HCT116 (cell line): ENCODE results near the gene PVRIG. TPM values are rescaled to one million over a fixed set of nuclear protein-coding genes. Genes with fewer than 3 reads are reported as not detected.

Source experiments
- ATAC-seq: fragments of 200-7000 bp; cut with Tn5 transposase; 2 replicates; pipeline ENCODE4 v1.9.1; 2020; ENCODE audit warnings: mild to moderate bottlenecking, moderate library complexity
- BruUV-seq: library from RNA; stranded (reverse); fragments of 400-500 nt; replicated peaks from 2 replicates; lab custom pipeline; 2021; lab: Mats Ljungman, UMichigan
- CTCF ChIA-PET: fragments of 300-600 bp; sonication (Branson Sonifier 250); formaldehyde crosslinking; loops from one replicate; lab custom pipeline; 2021; ENCODE audit warnings: antibody characterized with exemption; lab: Charles Lee
- POLR2A ChIA-PET: fragments of 300-600, 350-600 bp; sonication (Branson Sonifier 250); formaldehyde crosslinking; loops from one replicate; lab custom pipeline; 2021; ENCODE audit warnings: antibody characterized with exemption; lab: Charles Lee
- RAD21 ChIA-PET, 2 experiments: fragments of 300-600 bp; sonication (Branson Sonifier 250); formaldehyde crosslinking; loops; one replicate each; lab custom pipeline; 2023; ENCODE audit warnings: low total read pairs in 2 of 2; ENCODE audit not compliant: uncharacterized antibody in 2 of 2, unreplicated experiment in 2 of 2, low non-redundant PET in 1 of 2; lab: Charles Lee
- DNase-seq: peaks from one replicate; pipeline ENCODE4 v3.0.0-alpha.2; 2010; ENCODE audit warnings: low read depth, low spot score
- H2AFZ ChIP-seq: fragments of 200-600 bp; shearing (Covaris generic), sonication (generic); 2 replicates; pipeline ENCODE4 v1.6.1; 2017; ENCODE audit warnings: low read depth, mixed run types, mixed read lengths, antibody characterized with exemption, low read length; ENCODE audit not compliant: poor library complexity, severe bottlenecking
- H3K27ac ChIP-seq: 2 replicates; pipeline ENCODE4 v1.5.1; 2012; ENCODE audit warnings: low read depth, low read length
- H3K27me3 ChIP-seq: fragments of 200-600 bp; sonication (generic); 2 replicates; pipeline ENCODE4 v1.6.1; 2016; ENCODE audit warnings: mixed run types, low read length, mixed read lengths; ENCODE audit not compliant: insufficient read depth
- H3K36me3 ChIP-seq, 2 experiments: fragments of 200-500 bp in 1 of 2; fragments of 200-600 bp in 1 of 2; sonication (Bioruptor generic) in 1 of 2; sonication (generic) in 1 of 2; 2 replicates each; pipeline versions ENCODE4 v1.5.1 to v1.6.1; 2014 to 2016; ENCODE audit warnings: low read length in 2 of 2, inconsistent platforms in 1 of 2, mixed read lengths in 1 of 2, mixed run types in 1 of 2; ENCODE audit not compliant: insufficient read depth in 2 of 2, control insufficient read depth in 1 of 2
- H3K4me1 ChIP-seq, 2 experiments: fragments of 200-600 bp in 1 of 2; sonication (generic) in 1 of 2; 2 replicates each; pipeline versions ENCODE4 v1.5.1 to v1.6.1; 2012 to 2017; ENCODE audit warnings: low read length in 2 of 2, inconsistent platforms in 1 of 2, mild to moderate bottlenecking in 1 of 2, mixed read lengths in 1 of 2, mixed run types in 1 of 2, moderate library complexity in 1 of 2; ENCODE audit not compliant: insufficient read depth in 2 of 2, control insufficient read depth in 1 of 2
- H3K4me2 ChIP-seq: fragments of 200-600 bp; sonication (generic); 2 replicates; pipeline ENCODE4 v1.6.1; 2017; ENCODE audit warnings: mixed run types, low read length, mixed read lengths
- H3K4me3 ChIP-seq, 2 experiments: fragments of 200-600 bp in 1 of 2; sonication (generic) in 1 of 2; replicated peaks in 1 of 2; 2 replicates each; pipeline ENCODE4 v1.5.1; 2011 to 2016; ENCODE audit warnings: low read length in 2 of 2, control low read depth in 1 of 2, low read depth in 1 of 2, mild to moderate bottlenecking in 1 of 2, mixed read lengths in 1 of 2, mixed run types in 1 of 2
- H3K79me2 ChIP-seq: fragments of 200-600 bp; sonication (generic); 2 replicates; pipeline ENCODE4 v1.6.1; 2017; ENCODE audit warnings: mild to moderate bottlenecking, mixed run types, low read length, moderate library complexity, mixed read lengths; ENCODE audit not compliant: insufficient read depth
- H3K9ac ChIP-seq: fragments of 200-600 bp; sonication (generic); 2 replicates; pipeline ENCODE4 v1.6.1; 2016; ENCODE audit warnings: low read length, mixed read lengths
- H3K9me2 ChIP-seq: fragments of 200-600 bp; sonication (generic), shearing (Covaris generic); 2 replicates; pipeline ENCODE4 v1.6.1; 2017; ENCODE audit warnings: mixed run types, mild to moderate bottlenecking, moderate library complexity; ENCODE audit not compliant: insufficient read depth
- H3K9me3 ChIP-seq, 2 experiments: fragments of 200-500 bp in 1 of 2; fragments of 200-600 bp in 1 of 2; sonication (Bioruptor generic) in 1 of 2; sonication (generic) in 1 of 2; 2 replicates each; pipeline ENCODE4 v1.6.1; 2014 to 2017; ENCODE audit warnings: low read length in 2 of 2, mixed read lengths in 2 of 2, inconsistent platforms in 1 of 2, low read depth in 1 of 2, mild to moderate bottlenecking in 1 of 2, mixed run types in 1 of 2, moderate library complexity in 1 of 2; ENCODE audit not compliant: control insufficient read depth in 1 of 2, insufficient read depth in 1 of 2
- H4K20me1 ChIP-seq: fragments of 200-600 bp; sonication (generic), shearing (Covaris generic); 2 replicates; pipeline ENCODE4 v1.6.1; 2017; ENCODE audit warnings: mixed run types, mild to moderate bottlenecking, moderate library complexity; ENCODE audit not compliant: insufficient read depth
- CEBPB ChIP-seq: IDR thresholded peaks from 2 replicates; pipeline ENCODE4 v1.6.1; 2012; ENCODE audit warnings: low read depth
- EGR1 ChIP-seq: IDR thresholded peaks from 2 replicates; pipeline ENCODE4 v1.6.1; 2012; ENCODE audit warnings: low read depth
- EZH2phosphoT487 ChIP-seq: fragments of 200-600 bp; IDR thresholded peaks from 2 replicates; pipeline ENCODE4 v1.6.1; 2018; ENCODE audit warnings: antibody characterized with exemption, borderline replicate concordance
- FOSL1 ChIP-seq: IDR thresholded peaks from 2 replicates; pipeline ENCODE4 v1.6.1; 2012; ENCODE audit warnings: low read depth
- POLR2A ChIP-seq: IDR thresholded peaks from 2 replicates; pipeline ENCODE4 v1.7.0; 2011; ENCODE audit warnings: borderline replicate concordance; ENCODE audit not compliant: insufficient read depth, insufficient read length; ENCODE audit errors: extremely low read depth
- RAD21 ChIP-seq: IDR thresholded peaks from 2 replicates; pipeline ENCODE4 v1.6.1; 2012; ENCODE audit warnings: low read depth, mild to moderate bottlenecking
- SRF ChIP-seq: IDR thresholded peaks from 2 replicates; pipeline ENCODE4 v1.6.1; 2012; ENCODE audit warnings: low read depth
- TCF7L2 ChIP-seq: IDR thresholded peaks from 2 replicates; pipeline ENCODE4 v1.7.0; 2011; ENCODE audit warnings: borderline replicate concordance, inconsistent platforms; ENCODE audit not compliant: insufficient read depth, insufficient read length; ENCODE audit errors: extremely low read depth
- ZBTB33 ChIP-seq: IDR thresholded peaks from 2 replicates; pipeline ENCODE4 v1.6.1; 2011; ENCODE audit warnings: mild to moderate bottlenecking, low read length, moderate library complexity; ENCODE audit not compliant: insufficient replicate concordance; ENCODE audit errors: extremely low read depth
- ZNF274 ChIP-seq: fragments of 200-500 bp; sonication (Bioruptor generic); IDR thresholded peaks from 2 replicates; pipeline ENCODE4 v1.6.1; 2014; ENCODE audit warnings: mild to moderate bottlenecking, low read depth, low read length, inconsistent platforms
- intact Hi-C: fragments of 100-400 bp; cut with micrococcal nuclease; formaldehyde crosslinking; loops from 2 replicates; pipeline ENCODE4 v1.10.0; 2022
- total RNA-seq: library from RNA; stranded (reverse); gene quantifications from one replicate; pipeline ENCODE4 v1.2.1, GENCODE V29; 2021; ENCODE audit not compliant: unreplicated experiment
- TF ChIP-seq, protein P1 (sequence below): IDR thresholded peaks from 2 replicates; pipeline ENCODE4 v1.6.1; 2012
- TF ChIP-seq, protein P2 (sequence below), 3 experiments: fragments of 200-600 bp in 1 of 3; sonication (generic) in 1 of 3; IDR thresholded peaks in 2 of 3; conservative IDR thresholded peaks in 1 of 3; 2 replicates each; pipeline ENCODE4 v1.5.1; 2012 to 2017; ENCODE audit warnings: low read depth in 2 of 3, low read length in 2 of 3, antibody characterized with exemption in 1 of 3, borderline replicate concordance in 1 of 3, control low read depth in 1 of 3, mild to moderate bottlenecking in 1 of 3, mixed read lengths in 1 of 3, mixed run types in 1 of 3, moderate library complexity in 1 of 3; ENCODE audit not compliant: insufficient read depth in 1 of 3
- TF ChIP-seq, protein P3 (sequence below): IDR thresholded peaks from 2 replicates; pipeline ENCODE4 v1.6.1; 2012; ENCODE audit warnings: low read depth

The PVRIG gene
- total RNA-seq, 1 experiment from 2014 or later: 0.30 TPM

GRCh38 chr7:100248483-100248882 is 28.7 kb downstream of the PVRIG start:
- no peaks in the 10 kb centered on the region for H3K79me2 ChIP-seq
- no peaks in the 10 kb centered on the region for H4K20me1 ChIP-seq
- DNase-seq (no peak), ATAC-seq (no peak)
- H3K4me2 ChIP-seq: peak overlapping the region; percentile 81
- no peak overlapping the region for H3K4me3 ChIP-seq
- CTCF ChIA-PET: no interaction called here
- POLR2A ChIA-PET: no interaction called here
- H3K4me1 ChIP-seq: peaks cover 36 to 46% of the 10 kb centered on the region in 2 experiments
- H3K9ac ChIP-seq: peak overlapping the region; percentile 19; the same call in 1 of the 2 replicates
- H3K27ac ChIP-seq: peak overlapping the region; percentile 64; the same call in 1 of the 2 replicates
- no peak overlapping the region for H2AFZ ChIP-seq
- no peaks in the 10 kb centered on the region for H3K36me3 ChIP-seq
- no peak for TF ChIP-seq EZH2phosphoT487
- TF ChIP-seq, protein P1, sequence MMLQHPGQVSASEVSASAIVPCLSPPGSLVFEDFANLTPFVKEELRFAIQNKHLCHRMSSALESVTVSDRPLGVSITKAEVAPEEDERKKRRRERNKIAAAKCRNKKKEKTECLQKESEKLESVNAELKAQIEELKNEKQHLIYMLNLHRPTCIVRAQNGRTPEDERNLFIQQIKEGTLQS: no peak
- H3K9me3 ChIP-seq: no peaks in the 10 kb centered on the region
- BruUV-seq: no TSS peak
- intact Hi-C loops: no loop called here
- H3K27me3 ChIP-seq: no peaks in the 10 kb centered on the region
- H3K9me2 ChIP-seq: no peaks in the 10 kb centered on the region
- RAD21 ChIA-PET: no interaction called here

GRCh38 chr7:100257017-100257416 is 37.3 kb downstream of the PVRIG start:
- H3K4me1 ChIP-seq: peaks cover 0 to 2% of the 10 kb centered on the region in 2 experiments; a peak in 1 of 4 replicates
- DNase-seq: no peak
- no peak overlapping the region for H3K9ac ChIP-seq
- intact Hi-C loops: no loop called here
- no peaks in the 10 kb centered on the region for H3K9me3 ChIP-seq
- no peak overlapping the region for H3K27ac ChIP-seq
- H3K36me3 ChIP-seq: no peaks in the 10 kb centered on the region
- BruUV-seq: no TSS peak
- ChIA-PET POLR2A (no interaction called here), RAD21 (no interaction called here), CTCF (no interaction called here)
- no peak overlapping the region for H3K4me3 ChIP-seq
- ATAC-seq: no peak
- no peaks in the 10 kb centered on the region for H4K20me1 ChIP-seq
- H3K27me3 ChIP-seq: no peaks in the 10 kb centered on the region
- no peaks in the 10 kb centered on the region for H3K79me2 ChIP-seq
- no peak overlapping the region for H3K4me2 ChIP-seq
- no peak overlapping the region for H2AFZ ChIP-seq
- H3K9me2 ChIP-seq: no peaks in the 10 kb centered on the region
- TF ChIP-seq TCF7L2 (no peak), ZNF274 (no peak), EGR1 (no peak), POLR2A (no peak), CEBPB (no peak), ZBTB33 (no peak), SRF (no peak), FOSL1 (no peak), RAD21 (no peak)
- TF ChIP-seq, protein P2, sequence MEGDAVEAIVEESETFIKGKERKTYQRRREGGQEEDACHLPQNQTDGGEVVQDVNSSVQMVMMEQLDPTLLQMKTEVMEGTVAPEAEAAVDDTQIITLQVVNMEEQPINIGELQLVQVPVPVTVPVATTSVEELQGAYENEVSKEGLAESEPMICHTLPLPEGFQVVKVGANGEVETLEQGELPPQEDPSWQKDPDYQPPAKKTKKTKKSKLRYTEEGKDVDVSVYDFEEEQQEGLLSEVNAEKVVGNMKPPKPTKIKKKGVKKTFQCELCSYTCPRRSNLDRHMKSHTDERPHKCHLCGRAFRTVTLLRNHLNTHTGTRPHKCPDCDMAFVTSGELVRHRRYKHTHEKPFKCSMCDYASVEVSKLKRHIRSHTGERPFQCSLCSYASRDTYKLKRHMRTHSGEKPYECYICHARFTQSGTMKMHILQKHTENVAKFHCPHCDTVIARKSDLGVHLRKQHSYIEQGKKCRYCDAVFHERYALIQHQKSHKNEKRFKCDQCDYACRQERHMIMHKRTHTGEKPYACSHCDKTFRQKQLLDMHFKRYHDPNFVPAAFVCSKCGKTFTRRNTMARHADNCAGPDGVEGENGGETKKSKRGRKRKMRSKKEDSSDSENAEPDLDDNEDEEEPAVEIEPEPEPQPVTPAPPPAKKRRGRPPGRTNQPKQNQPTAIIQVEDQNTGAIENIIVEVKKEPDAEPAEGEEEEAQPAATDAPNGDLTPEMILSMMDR (IDR thresholded peaks at IDR 0.05 in 2 of 3, conservative IDR thresholded peaks at IDR 0.05 in 1 of 3; ENCODE audit: borderline replicate concordance in 1 of 3, insufficient read depth in 1 of 3, low read depth in 2 of 3, low read length in 2 of 3): no peak
- TF ChIP-seq, protein P3, sequence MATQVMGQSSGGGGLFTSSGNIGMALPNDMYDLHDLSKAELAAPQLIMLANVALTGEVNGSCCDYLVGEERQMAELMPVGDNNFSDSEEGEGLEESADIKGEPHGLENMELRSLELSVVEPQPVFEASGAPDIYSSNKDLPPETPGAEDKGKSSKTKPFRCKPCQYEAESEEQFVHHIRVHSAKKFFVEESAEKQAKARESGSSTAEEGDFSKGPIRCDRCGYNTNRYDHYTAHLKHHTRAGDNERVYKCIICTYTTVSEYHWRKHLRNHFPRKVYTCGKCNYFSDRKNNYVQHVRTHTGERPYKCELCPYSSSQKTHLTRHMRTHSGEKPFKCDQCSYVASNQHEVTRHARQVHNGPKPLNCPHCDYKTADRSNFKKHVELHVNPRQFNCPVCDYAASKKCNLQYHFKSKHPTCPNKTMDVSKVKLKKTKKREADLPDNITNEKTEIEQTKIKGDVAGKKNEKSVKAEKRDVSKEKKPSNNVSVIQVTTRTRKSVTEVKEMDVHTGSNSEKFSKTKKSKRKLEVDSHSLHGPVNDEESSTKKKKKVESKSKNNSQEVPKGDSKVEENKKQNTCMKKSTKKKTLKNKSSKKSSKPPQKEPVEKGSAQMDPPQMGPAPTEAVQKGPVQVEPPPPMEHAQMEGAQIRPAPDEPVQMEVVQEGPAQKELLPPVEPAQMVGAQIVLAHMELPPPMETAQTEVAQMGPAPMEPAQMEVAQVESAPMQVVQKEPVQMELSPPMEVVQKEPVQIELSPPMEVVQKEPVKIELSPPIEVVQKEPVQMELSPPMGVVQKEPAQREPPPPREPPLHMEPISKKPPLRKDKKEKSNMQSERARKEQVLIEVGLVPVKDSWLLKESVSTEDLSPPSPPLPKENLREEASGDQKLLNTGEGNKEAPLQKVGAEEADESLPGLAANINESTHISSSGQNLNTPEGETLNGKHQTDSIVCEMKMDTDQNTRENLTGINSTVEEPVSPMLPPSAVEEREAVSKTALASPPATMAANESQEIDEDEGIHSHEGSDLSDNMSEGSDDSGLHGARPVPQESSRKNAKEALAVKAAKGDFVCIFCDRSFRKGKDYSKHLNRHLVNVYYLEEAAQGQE: no peak
